Fibroblast of the aortic adventitia (primary cell): ENCODE results near the gene KCNA4. TPM values are rescaled to one million over a fixed set of nuclear protein-coding genes. Genes with fewer than 3 reads are reported as not detected.

Experiments used
- DNase-seq: peaks from one replicate; pipeline ENCODE4 v3.0.0-alpha.2; 2010; ENCODE audit warnings: low read depth
- H3K4me3 ChIP-seq: 2 replicates; pipeline ENCODE4 v1.5.1; 2011; ENCODE audit warnings: low read depth, mild to moderate bottlenecking, control low read depth, low read length, moderate library complexity
- CTCF ChIP-seq: IDR thresholded peaks from 2 replicates; pipeline ENCODE4 v1.5.1; 2011; ENCODE audit warnings: mild to moderate bottlenecking, low read length, control low read depth, inconsistent platforms; ENCODE audit not compliant: insufficient read depth
- total RNA-seq: library from RNA; depleted of rRNA; stranded (reverse); fragments of >200 nt; gene quantifications from 2 replicates; pipeline ENCODE4 v1.2.3, GENCODE V29; 2012; ENCODE audit warnings: low replicate concordance

KCNA4 gene
- total RNA-seq, result 0.27 and 1.4 TPM in 2 replicates

DNA sequence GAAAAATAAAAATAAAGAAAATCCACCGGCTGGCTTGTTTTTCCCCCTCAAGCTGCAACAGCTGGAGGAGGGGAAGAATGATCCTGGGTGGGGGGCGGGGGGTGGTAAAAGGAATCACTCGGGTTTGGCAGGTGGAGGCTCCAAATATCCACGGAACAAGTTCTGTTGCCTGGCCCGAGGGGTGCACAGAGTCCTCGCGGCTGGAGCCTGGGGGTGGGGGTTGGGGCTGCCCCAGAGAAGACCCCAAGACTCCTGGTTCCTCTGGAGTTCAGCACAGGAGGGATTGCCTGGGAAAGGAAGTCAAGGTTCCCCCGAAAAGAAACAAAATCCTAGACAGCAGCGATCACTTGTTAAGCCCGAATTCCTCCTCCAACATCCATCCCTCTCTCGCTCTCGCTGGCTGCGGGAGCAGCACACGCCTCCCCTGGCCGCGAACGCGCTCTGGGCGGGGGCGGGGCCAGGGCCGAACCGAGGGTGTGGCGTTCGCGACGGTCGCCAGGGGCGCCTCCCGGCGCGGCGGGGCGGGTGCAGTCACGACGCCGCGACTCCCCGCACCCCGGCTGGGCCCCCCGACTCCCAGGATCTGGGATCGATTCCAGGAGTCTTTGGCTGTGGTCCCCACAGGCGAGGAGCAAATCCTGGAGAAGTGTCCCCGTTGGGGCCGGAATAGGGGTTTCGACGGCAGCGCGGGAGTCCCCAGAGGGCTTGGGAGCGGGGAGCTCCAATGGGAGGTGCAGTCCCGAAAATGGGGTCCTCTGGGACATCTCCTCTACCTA is at the start of gene KCNA4:
Gene KCNA4 (minus strand): TSS at position 443 of the 776 bp plus-strand sequence. CDS start 4,352 bp downstream, outside the sequence.
- DNase-seq, result no peak
- TF ChIP-seq CTCF, result no peak
- H3K4me3 ChIP-seq, result no peak within 1 kb of the TSS

- TF ChIP-seq CTCF, result no peak
Measured at GRCh38 chr11:30062103-30062502, 45.3 kb upstream of the KCNA4 start.

GRCh38 chr11:30059172-30059815 is 42.5 kb upstream of the KCNA4 start:
- no peak for TF ChIP-seq CTCF
- H3K4me3 ChIP-seq, result no peak overlapping the region
- DNase-seq, result no peak

More at GRCh38 chr11:30062103-30062502, 45.3 kb upstream of the KCNA4 start:
- no peak overlapping the region for H3K4me3 ChIP-seq
- no peak for DNase-seq

DNA sequence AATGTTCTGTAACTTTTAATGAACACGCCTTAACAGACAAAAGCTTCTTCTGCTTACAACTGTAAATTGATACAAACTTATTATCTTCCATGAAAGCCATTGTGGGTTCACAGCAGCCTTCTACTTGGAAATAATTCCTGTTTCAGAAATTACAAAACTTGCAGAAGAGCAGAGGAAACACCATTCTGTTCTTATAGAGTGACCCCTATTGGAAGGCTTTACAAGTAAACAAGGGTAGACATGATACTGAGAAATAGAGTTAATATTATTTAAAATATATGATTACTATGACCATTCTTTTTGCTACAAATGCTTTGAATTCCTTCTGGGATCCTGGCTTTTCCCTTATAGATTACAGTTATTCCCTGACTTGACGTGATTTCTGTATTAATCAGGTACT is 32.4 kb upstream of the KCNA4 start:
- H3K4me3 ChIP-seq, result no peak overlapping the region
- no peak for DNase-seq
- TF ChIP-seq CTCF, result no peak

- DNase-seq, result no peak
- TF ChIP-seq CTCF, result no peak
Measured at GRCh38 chr11:30046578-30046945, 29.7 kb upstream of the KCNA4 start.

DNA sequence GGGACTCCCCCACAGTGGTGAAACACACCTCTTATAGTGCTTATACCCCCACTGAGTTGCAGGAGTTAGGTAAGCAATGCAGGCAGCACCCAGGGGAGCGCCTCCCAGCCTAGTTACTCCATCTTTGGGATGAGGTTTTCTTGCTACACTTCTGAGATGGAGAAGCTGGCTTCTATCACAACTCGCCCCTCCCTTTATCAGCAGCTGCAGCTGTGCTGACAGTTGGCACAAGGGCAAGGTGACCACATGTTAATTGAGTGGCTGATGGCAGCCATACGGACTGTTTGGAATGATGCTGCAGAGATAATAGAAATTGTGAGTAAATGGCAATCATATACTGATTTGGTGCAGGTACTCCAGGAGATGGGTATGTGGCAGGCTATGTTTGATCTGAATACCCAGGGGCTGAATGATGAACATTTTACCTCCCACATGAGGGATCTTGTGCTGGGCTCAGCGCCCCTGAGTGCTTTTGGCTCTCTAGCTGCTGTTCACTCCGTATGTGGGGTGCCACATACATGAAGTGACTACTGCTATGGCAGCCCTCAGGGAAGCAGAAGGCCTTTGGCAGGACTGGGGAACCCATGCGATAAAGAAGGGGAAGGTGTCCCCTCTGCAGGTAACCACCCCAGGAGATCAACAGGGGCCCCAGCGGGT is 29.2 kb upstream of the KCNA4 start:
- no peak for TF ChIP-seq CTCF
- H3K4me3 ChIP-seq, result no peak overlapping the region
- DNase-seq, result no peak

More at GRCh38 chr11:30046578-30046945, 29.7 kb upstream of the KCNA4 start:
- no peak overlapping the region for H3K4me3 ChIP-seq
